GM12873 (cell line): ENCODE data around the gene ACTR5.
A peak's percentile ranks its signal among the peaks of the same experiment; 100 is the strongest.

Experiments
- CTCF ChIP-seq: IDR thresholded peaks from 2 replicates; pipeline ENCODE4 v1.5.1; 2012; ENCODE audit warnings: low read depth, mild to moderate bottlenecking, moderate library complexity, low read length, control low read depth; ENCODE audit not compliant: insufficient read depth; ENCODE audit errors: missing control alignments

The ACTR5 gene

GRCh38 chr20:38787870-38788269 is 39.6 kb downstream of the ACTR5 start:
- TF ChIP-seq CTCF, result no peak

GRCh38 chr20:38789503-38790199 is 41.4 kb downstream of the ACTR5 start:
- TF ChIP-seq CTCF, result no peak

- peak; percentile 65 for TF ChIP-seq CTCF
These were observed 42.2 kb downstream of the ACTR5 start for GRCh38 chr20:38790200-38791053.

- no peak for TF ChIP-seq CTCF
These were observed 43.0 kb downstream of the ACTR5 start for GRCh38 chr20:38791291-38791690.

- TF ChIP-seq CTCF, result no peak
These were observed 43.7 kb downstream of the ACTR5 start for GRCh38 chr20:38791940-38792339.

GRCh38 chr20:38798266-38798665 is 50.0 kb downstream of the ACTR5 start:
- TF ChIP-seq CTCF, result no peak

GRCh38 chr20:38799203-38799602 is 50.9 kb downstream of the ACTR5 start:
- TF ChIP-seq CTCF, result no peak
